SK-N-SH (cell line): Measurements from ENCODE around the gene TMEM170B. TPM values are rescaled to one million over a fixed set of nuclear protein-coding genes. Genes with fewer than 3 reads are reported as not detected.

Source experiments
- CTCF ChIA-PET: fragments of 300-600, 350-600 bp; formaldehyde crosslinking; extraction: SDS; loops from one replicate; lab custom pipeline; 2021; lab: Yijun Ruan, JAX
- POLR2A ChIA-PET: fragments of 350-600 bp; sonication (Branson Sonifier 250); formaldehyde crosslinking; extraction: SDS; loops from one replicate; lab custom pipeline; 2020; ENCODE audit warnings: antibody characterized with exemption, inconsistent platforms; lab: Yijun Ruan, JAX
- DNase-seq: peaks from one replicate; pipeline ENCODE4 v3.0.0; 2012
- H2AFZ ChIP-seq: fragments of 200-600 bp; sonication (generic); 2 replicates; pipeline ENCODE4 v1.8.1; 2016; ENCODE audit warnings: antibody characterized with exemption, mild to moderate bottlenecking, low read depth
- H3F3A ChIP-seq: fragments of 200-600 bp; sonication (generic); replicated peaks from 2 replicates; pipeline ENCODE3; 2016; ENCODE audit warnings: antibody characterized with exemption, mild to moderate bottlenecking; ENCODE audit not compliant: insufficient read depth
- H3K27ac ChIP-seq, 2 experiments: fragments of 200-500 bp in 1 of 2; fragments of 200-600 bp in 1 of 2; sonication (Bioruptor generic) in 1 of 2; sonication (generic), shearing (Covaris generic) in 1 of 2; 2 replicates each; pipeline versions ENCODE4 v1.5.1 to v1.6.1; 2014 to 2016; ENCODE audit warnings: low read depth in 2 of 2, inconsistent platforms in 1 of 2, low read length in 1 of 2, mild to moderate bottlenecking in 1 of 2, mixed read lengths in 1 of 2
- H3K27me3 ChIP-seq: fragments of 200-600 bp; sonication (generic), shearing (Covaris generic); 2 replicates; pipeline ENCODE4 v1.6.1; 2016; ENCODE audit warnings: mixed run types; ENCODE audit not compliant: insufficient read depth
- H3K36me3 ChIP-seq, 2 experiments: fragments of 200-500 bp in 1 of 2; fragments of 200-600 bp in 1 of 2; sonication (Bioruptor generic) in 1 of 2; sonication (generic) in 1 of 2; replicated peaks in 1 of 2; 2 replicates each; pipeline versions ENCODE3 to v1.5.1; 2014 to 2016; ENCODE audit warnings: low read length in 1 of 2, mild to moderate bottlenecking in 1 of 2; ENCODE audit not compliant: insufficient read depth in 2 of 2, control insufficient read depth in 1 of 2
- H3K4me1 ChIP-seq, 2 experiments: fragments of 200-500 bp in 1 of 2; fragments of 200-600 bp in 1 of 2; sonication (Bioruptor generic) in 1 of 2; sonication (generic), shearing (Covaris generic) in 1 of 2; 2 replicates each; pipeline versions ENCODE4 v1.5.1 to v1.6.1; 2014 to 2016; ENCODE audit warnings: low read depth in 1 of 2, low read length in 1 of 2, mixed run types in 1 of 2; ENCODE audit not compliant: insufficient read depth in 2 of 2, control insufficient read depth in 1 of 2
- H3K4me2 ChIP-seq: fragments of 200-600 bp; sonication (generic), shearing (Covaris generic); 2 replicates; pipeline ENCODE4 v1.6.1; 2017; ENCODE audit warnings: mixed run types
- H3K4me3 ChIP-seq, 2 experiments: fragments of 200-500 bp in 1 of 2; fragments of 200-600 bp in 1 of 2; sonication (Bioruptor generic) in 1 of 2; sonication (generic), shearing (Covaris generic) in 1 of 2; 2 replicates each; pipeline versions ENCODE4 v1.5.1 to v1.8.1; 2014 to 2016; ENCODE audit warnings: low read depth in 2 of 2, inconsistent platforms in 1 of 2, low read length in 1 of 2, mild to moderate bottlenecking in 1 of 2, mixed read lengths in 1 of 2, moderate library complexity in 1 of 2
- H3K79me2 ChIP-seq: fragments of 200-600 bp; sonication (generic); 2 replicates; pipeline ENCODE4 v1.8.1; 2017; ENCODE audit warnings: mild to moderate bottlenecking; ENCODE audit not compliant: insufficient read depth
- H3K9ac ChIP-seq: fragments of 200-600 bp; sonication (generic); 2 replicates; pipeline ENCODE4 v1.6.1; 2017; ENCODE audit warnings: mixed run types
- H3K9me2 ChIP-seq: fragments of 200-600 bp; sonication (generic); 2 replicates; pipeline ENCODE4 v1.6.1; 2017; ENCODE audit warnings: mixed run types
- H3K9me3 ChIP-seq: fragments of 200-600 bp; sonication (generic); 2 replicates; pipeline ENCODE4 v1.6.1; 2017; ENCODE audit warnings: mixed run types, mild to moderate bottlenecking, moderate library complexity
- H4K20me1 ChIP-seq: fragments of 200-600 bp; sonication (generic); 2 replicates; pipeline ENCODE4 v1.6.1; 2017; ENCODE audit warnings: mild to moderate bottlenecking, mixed run types; ENCODE audit not compliant: insufficient read depth
- CHD2 ChIP-seq: fragments of 150-350 bp; IDR thresholded peaks from 2 replicates; pipeline ENCODE4 v1.6.1; 2018; ENCODE audit warnings: low read length; ENCODE audit not compliant: partially characterized antibody
- CTCF ChIP-seq: fragments of 200-600 bp; sonication (generic); IDR thresholded peaks from 2 replicates; pipeline ENCODE4 v1.6.1; 2017; ENCODE audit warnings: antibody characterized with exemption, mild to moderate bottlenecking, moderate library complexity
- FOXJ3 ChIP-seq: sonication (generic); formaldehyde crosslinking; IDR thresholded peaks from 2 replicates; pipeline ENCODE4 v1.5.1; 2020; ENCODE audit warnings: mild to moderate bottlenecking, missing genetic modification reagents
- FOXM1 ChIP-seq: IDR thresholded peaks from 2 replicates; pipeline ENCODE4 v1.4.0; 2012; ENCODE audit warnings: low read depth, mild to moderate bottlenecking
- GABPA ChIP-seq: IDR thresholded peaks from 2 replicates; pipeline ENCODE4 v1.4.0; 2012; ENCODE audit warnings: low read depth, mild to moderate bottlenecking
- GATA2 ChIP-seq: sonication (generic); formaldehyde crosslinking; IDR thresholded peaks from 2 replicates; pipeline ENCODE4 v1.5.0; 2020; ENCODE audit warnings: mild to moderate bottlenecking, missing genetic modification reagents
- JUND ChIP-seq: IDR thresholded peaks from 2 replicates; pipeline ENCODE4 v1.4.0; 2012
- MEF2A ChIP-seq: IDR thresholded peaks from 2 replicates; pipeline ENCODE4 v1.4.0; 2012; ENCODE audit warnings: low read depth, borderline replicate concordance
- MXI1 ChIP-seq: IDR thresholded peaks from 2 replicates; pipeline ENCODE4 v1.6.1; 2012; ENCODE audit warnings: mild to moderate bottlenecking, low read depth, low read length, improper control_type of control experiment
- NFIC ChIP-seq: IDR thresholded peaks from 2 replicates; pipeline ENCODE4 v1.4.0; 2012; ENCODE audit warnings: borderline replicate concordance
- NRF1 ChIP-seq: IDR thresholded peaks from 2 replicates; pipeline ENCODE4 v1.6.1; 2012; ENCODE audit warnings: low read depth, mild to moderate bottlenecking, low read length
- POLR2AphosphoS5 ChIP-seq: IDR thresholded peaks from 2 replicates; pipeline ENCODE4 v1.6.1; 2012; ENCODE audit warnings: low read depth, low read length
- RAD21 ChIP-seq: IDR thresholded peaks from 2 replicates; pipeline ENCODE4 v1.6.1; 2012; ENCODE audit warnings: mild to moderate bottlenecking, low read length
- RCOR1 ChIP-seq: fragments of 150-350 bp; IDR thresholded peaks from 2 replicates; pipeline ENCODE4 v1.6.1; 2017; ENCODE audit warnings: antibody characterized with exemption, low read length
- RFX5 ChIP-seq: IDR thresholded peaks from 2 replicates; pipeline ENCODE4 v1.6.1; 2012; ENCODE audit warnings: mild to moderate bottlenecking, improper control_type of control experiment, low read length
- RXRA ChIP-seq: IDR thresholded peaks from 2 replicates; pipeline ENCODE4 v1.4.0; 2012; ENCODE audit warnings: low read depth, mild to moderate bottlenecking, borderline replicate concordance
- SIN3A ChIP-seq: IDR thresholded peaks from 2 replicates; pipeline ENCODE4 v1.6.1; 2012; ENCODE audit warnings: low read depth, mild to moderate bottlenecking, low read length, moderate library complexity, borderline replicate concordance
- SMC3 ChIP-seq: IDR thresholded peaks from 2 replicates; pipeline ENCODE4 v1.6.1; 2012; ENCODE audit warnings: low read depth, low read length, improper control_type of control experiment
- TAF1 ChIP-seq: IDR thresholded peaks from 2 replicates; pipeline ENCODE4 v1.6.1; 2012; ENCODE audit warnings: low read depth, mild to moderate bottlenecking, low read length, moderate library complexity, borderline replicate concordance
- TEAD4 ChIP-seq: IDR thresholded peaks from 2 replicates; pipeline ENCODE4 v1.4.0; 2012; ENCODE audit warnings: mild to moderate bottlenecking, borderline replicate concordance; ENCODE audit not compliant: insufficient read depth
- USF1 ChIP-seq: IDR thresholded peaks from 2 replicates; pipeline ENCODE4 v1.4.0; 2012; ENCODE audit warnings: low read depth, borderline replicate concordance
- WGBS: methylation state at CpG from one replicate; pipeline ENCODE4 v1.1.6; 2017; ENCODE audit warnings: low lambda C conversion rate; 5-methylcytosine and 5-hydroxymethylcytosine counted together
- polyA plus RNA-seq, 3 experiments: library from polyadenylated mRNA; depleted of rRNA; stranded (reverse); fragments of >200 nt; gene quantifications; 2 replicates each; pipeline ENCODE4 v1.2.3, GENCODE V29; 2012

The TMEM170B gene
- polyA plus RNA-seq, 1 of the 3 experiments (the other 2 are of a cell fraction) = 0.44 TPM

DNA sequence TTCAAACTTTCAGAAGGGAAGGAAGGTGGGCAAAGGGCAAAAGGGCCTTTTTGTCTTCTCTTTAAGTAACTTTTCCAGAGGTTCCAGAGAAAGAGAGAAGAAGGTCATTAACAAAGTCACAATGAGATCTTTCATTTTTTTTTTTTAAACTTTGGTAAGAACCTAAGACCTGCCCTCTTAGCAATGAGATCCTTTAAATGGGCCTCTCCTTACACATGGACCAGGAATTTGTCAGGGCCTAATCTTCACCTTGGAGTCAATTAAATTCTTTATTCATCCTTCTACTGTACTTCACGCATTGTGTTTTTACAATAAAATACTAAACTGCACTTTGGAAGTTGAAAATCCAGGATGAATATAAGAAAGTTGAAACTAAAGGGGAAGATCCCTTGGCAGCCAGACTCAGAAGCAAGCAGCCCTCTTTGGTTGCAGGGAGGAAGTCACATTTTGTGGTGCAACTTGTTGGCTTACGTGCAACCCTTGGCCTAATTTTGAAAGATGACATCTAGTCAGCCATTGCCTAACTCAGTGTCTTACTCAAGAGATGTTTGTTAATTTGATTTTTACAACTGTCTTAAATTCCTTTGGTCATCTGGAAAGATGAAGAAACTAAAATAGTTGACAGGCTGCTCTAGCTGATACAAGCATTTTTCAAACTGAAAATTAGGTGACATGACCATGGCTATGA is 11.9 kb upstream of the TMEM170B start:
- no peaks in the 10 kb centered on the region for H3K79me2 ChIP-seq
- POLR2A ChIA-PET = no interaction called here
- H3K9ac ChIP-seq = no peak overlapping the region

GRCh38 chr6:11526156-11526505 is 11.4 kb upstream of the TMEM170B start:
- Histone ChIP-seq H3K27ac (no peak overlapping the region), H3K79me2 (no peaks in the 10 kb centered on the region), H3F3A (no peaks in the 10 kb centered on the region), H3K9ac (no peak overlapping the region), H3K4me3 (no peak overlapping the region), H3K27me3 (no peaks in the 10 kb centered on the region), H3K4me2 (no peak overlapping the region), H2AFZ (no peak overlapping the region), H3K36me3 (no peaks in the 10 kb centered on the region), H3K9me3 (no peaks in the 10 kb centered on the region), H4K20me1 (no peaks in the 10 kb centered on the region), H3K4me1 (no peaks in the 10 kb centered on the region), H3K9me2 (no peaks in the 10 kb centered on the region)
- DNase-seq = no peak
- 56% methylated on average over 3 of the region's 3 CpGs for WGBS
- TF ChIP-seq RFX5 (no peak), TAF1 (no peak), USF1 (no peak), TEAD4 (no peak), NFIC (no peak), FOXJ3 (no peak), JUND (no peak), RAD21 (no peak), CHD2 (no peak), FOXM1 (no peak), SMC3 (no peak), MEF2A (no peak), RXRA (no peak), MXI1 (no peak)
- POLR2A ChIA-PET = no interaction called here
- CTCF ChIA-PET = interaction anchor here (0.9 kb wide), 1 partner anchor 49 kb away, joined by 3 read pairs; no protein-coding TSS in a partner anchor

More for the DNA sequence above, 11.9 kb upstream of the TMEM170B start:
- H4K20me1 ChIP-seq = no peaks in the 10 kb centered on the region
- H3K9me3 ChIP-seq = no peaks in the 10 kb centered on the region
- H3K4me3 ChIP-seq = no peak overlapping the region
- H3K27me3 ChIP-seq = no peaks in the 10 kb centered on the region
- H3K9me2 ChIP-seq = no peaks in the 10 kb centered on the region
- TF ChIP-seq NFIC (no peak), TAF1 (no peak), RCOR1 (no peak), GATA2 (CRISPR knock-in tag) (no peak), SIN3A (no peak), GABPA (no peak), POLR2AphosphoS5 (no peak), FOXJ3 (no peak), SMC3 (no peak), CTCF (no peak), NRF1 (no peak), RAD21 (no peak)
- H3K27ac ChIP-seq = no peak overlapping the region
- H3K4me1 ChIP-seq = no peaks in the 10 kb centered on the region
- H2AFZ ChIP-seq = no peak overlapping the region
- H3K4me2 ChIP-seq = no peak overlapping the region
- no peak for DNase-seq
- H3F3A ChIP-seq = no peaks in the 10 kb centered on the region
- CTCF ChIA-PET = no interaction called here
- no peaks in the 10 kb centered on the region for H3K36me3 ChIP-seq
- WGBS = 55% methylated on average over 2 of the region's 2 CpGs
